Muscle layer of colon (tissue), 2 donors: ENCODE data around the gene CAPZA1.

Experiments
- H3K27ac ChIP-seq: one replicate; pipeline ENCODE4 v1.7.0; 2013; ENCODE audit warnings: low read depth, mild to moderate bottlenecking, low read length, moderate library complexity
- H3K27me3 ChIP-seq, 2 donors: one replicate each; pipeline ENCODE4 v1.7.0; 2013; ENCODE audit warnings: low read length in 2 of 2, mild to moderate bottlenecking in 2 of 2; ENCODE audit not compliant: insufficient read depth in 2 of 2, control insufficient read depth in 1 of 2
- H3K36me3 ChIP-seq: one replicate; pipeline ENCODE4 v1.7.0; 2013; ENCODE audit warnings: mild to moderate bottlenecking, low read length; ENCODE audit not compliant: insufficient read depth
- H3K4me1 ChIP-seq: one replicate; pipeline ENCODE4 v1.7.0; 2013; ENCODE audit warnings: mild to moderate bottlenecking, low read length; ENCODE audit not compliant: insufficient read depth
- H3K4me3 ChIP-seq, 2 donors: one replicate each; pipeline ENCODE4 v1.7.0; 2013; ENCODE audit warnings: low read length in 2 of 2, low read depth in 1 of 2, mild to moderate bottlenecking in 1 of 2, moderate library complexity in 1 of 2
- H3K9ac ChIP-seq: one replicate; pipeline ENCODE4 v1.7.0; 2013; ENCODE audit warnings: low read length
- H3K9me3 ChIP-seq: one replicate; pipeline ENCODE4 v1.7.0; 2013; ENCODE audit warnings: mild to moderate bottlenecking, low read length
- donor health status: abdominal sarcoma.
- donor health status: Adenocarcinoma of cecum.

The CAPZA1 gene

DNA sequence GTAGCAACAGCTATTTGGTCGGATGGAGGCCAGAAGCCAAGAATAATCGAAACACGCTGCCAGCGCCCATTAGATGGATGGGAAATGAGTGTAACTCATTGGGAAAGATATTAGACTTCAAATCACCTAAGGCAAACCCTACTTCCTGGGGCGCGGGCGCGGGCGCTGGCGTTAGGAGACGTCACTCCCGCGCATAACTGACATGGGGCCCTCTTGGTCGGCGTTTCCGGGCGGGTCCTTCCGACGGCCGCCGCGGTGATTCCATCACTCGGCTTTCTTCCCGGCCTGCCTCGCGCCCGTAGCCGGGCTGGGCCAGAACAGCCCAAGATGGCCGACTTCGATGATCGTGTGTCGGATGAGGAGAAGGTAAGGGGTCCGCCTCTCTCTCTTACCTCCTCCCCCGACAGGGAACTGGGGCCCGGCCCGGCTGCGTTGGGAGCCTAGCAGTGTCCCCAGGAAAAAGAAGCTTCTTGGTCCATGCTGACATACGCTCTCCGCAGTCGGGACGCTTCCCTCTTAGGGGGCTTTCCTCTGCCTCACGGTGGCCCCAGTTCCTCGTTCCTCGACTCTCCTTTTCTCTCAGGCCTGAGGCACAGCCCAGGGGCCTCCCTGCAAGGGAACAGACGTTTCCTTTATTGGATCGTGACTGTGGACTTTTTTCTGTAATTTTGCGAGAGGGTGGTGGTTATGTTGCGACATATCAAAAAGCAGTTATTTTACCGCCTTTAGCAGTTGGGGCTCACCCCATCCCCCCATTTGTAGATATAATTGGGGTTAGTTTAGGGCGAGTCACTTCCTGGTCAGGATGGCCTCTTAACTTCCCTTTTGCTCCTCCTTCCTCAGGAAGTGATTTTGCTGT, at the start of gene CAPZA1:
TSS of gene CAPZA1 (plus strand) at position 315 of the 859 bp plus-strand sequence. CDS start at position 328, 13 bp downstream.
- Histone ChIP-seq H3K9ac (peak within 1 kb of the TSS; percentile 95), H3K4me1 (peaks cover 31% of the 10 kb centered on the region), H3K4me3 (peak within 1 kb of the TSS; percentile 71 to 97), H3K27me3 (no peaks in the 10 kb centered on the region), H3K27ac (peak within 1 kb of the TSS; percentile 97), H3K9me3 (no peaks in the 10 kb centered on the region), H3K36me3 (peaks cover 7% of the 10 kb centered on the region)

DNA sequence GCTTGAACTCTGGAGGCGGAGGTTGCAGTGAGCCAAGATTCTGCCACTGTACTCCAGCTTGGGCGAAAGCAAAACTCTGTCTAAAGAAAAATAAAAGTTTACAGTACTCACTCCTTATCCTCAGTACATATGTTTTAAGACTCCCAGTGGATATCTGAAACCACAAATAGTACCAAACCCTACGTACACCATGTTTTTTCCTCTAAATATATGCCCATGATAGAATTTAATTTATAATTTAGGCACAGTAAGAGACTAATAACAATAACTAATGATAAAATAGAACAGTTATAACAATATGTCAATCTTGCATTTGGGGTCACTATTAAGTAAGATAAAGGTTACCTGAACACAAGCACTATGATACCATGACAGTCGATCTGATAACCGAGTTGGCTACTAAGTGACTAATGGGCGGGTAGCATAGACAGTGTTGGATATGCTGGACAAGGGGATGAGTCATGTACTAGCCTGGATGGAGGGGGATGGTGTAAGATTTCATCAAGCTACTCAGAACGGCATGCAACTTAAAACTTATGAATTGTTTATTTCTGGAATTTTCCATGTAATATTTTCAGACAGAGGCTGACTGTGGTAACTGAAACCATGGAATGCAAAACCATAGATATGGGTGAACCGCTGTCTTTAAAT, 44.4 kb upstream of the CAPZA1 start:
- no peak overlapping the region for H3K9ac ChIP-seq
- no peaks in the 10 kb centered on the region for H3K9me3 ChIP-seq
- H3K27me3 ChIP-seq: no peaks in the 10 kb centered on the region
- H3K27ac ChIP-seq: no peak overlapping the region
- no peaks in the 10 kb centered on the region for H3K4me1 ChIP-seq
- no peak overlapping the region for H3K4me3 ChIP-seq
- peaks cover 20% of the 10 kb centered on the region for H3K36me3 ChIP-seq

DNA sequence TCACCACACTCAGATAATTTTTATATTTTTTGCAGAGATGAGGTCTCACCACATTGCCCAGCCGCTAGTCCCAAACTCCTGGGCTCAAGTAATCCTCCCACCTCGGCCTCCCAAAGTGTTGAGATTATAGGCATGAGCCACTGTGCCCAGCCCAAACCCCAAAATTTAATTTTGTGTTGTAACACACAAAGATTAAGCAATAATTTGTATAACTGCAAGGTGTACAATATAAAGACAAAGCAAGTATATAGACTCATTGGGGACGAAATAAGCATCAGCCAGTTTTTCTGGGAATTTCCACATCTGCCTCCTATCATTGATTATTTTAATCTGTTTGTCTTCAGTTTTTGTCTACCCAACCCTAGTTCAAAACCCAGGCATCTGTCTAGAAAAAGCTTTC, 43.4 kb upstream of the CAPZA1 start:
- no peak overlapping the region for H3K9ac ChIP-seq
- H3K4me1 ChIP-seq: no peaks in the 10 kb centered on the region
- H3K4me3 ChIP-seq: no peak overlapping the region
- H3K9me3 ChIP-seq: no peaks in the 10 kb centered on the region
- no peak overlapping the region for H3K27ac ChIP-seq
- H3K27me3 ChIP-seq: no peaks in the 10 kb centered on the region
- peaks cover 20% of the 10 kb centered on the region for H3K36me3 ChIP-seq

DNA sequence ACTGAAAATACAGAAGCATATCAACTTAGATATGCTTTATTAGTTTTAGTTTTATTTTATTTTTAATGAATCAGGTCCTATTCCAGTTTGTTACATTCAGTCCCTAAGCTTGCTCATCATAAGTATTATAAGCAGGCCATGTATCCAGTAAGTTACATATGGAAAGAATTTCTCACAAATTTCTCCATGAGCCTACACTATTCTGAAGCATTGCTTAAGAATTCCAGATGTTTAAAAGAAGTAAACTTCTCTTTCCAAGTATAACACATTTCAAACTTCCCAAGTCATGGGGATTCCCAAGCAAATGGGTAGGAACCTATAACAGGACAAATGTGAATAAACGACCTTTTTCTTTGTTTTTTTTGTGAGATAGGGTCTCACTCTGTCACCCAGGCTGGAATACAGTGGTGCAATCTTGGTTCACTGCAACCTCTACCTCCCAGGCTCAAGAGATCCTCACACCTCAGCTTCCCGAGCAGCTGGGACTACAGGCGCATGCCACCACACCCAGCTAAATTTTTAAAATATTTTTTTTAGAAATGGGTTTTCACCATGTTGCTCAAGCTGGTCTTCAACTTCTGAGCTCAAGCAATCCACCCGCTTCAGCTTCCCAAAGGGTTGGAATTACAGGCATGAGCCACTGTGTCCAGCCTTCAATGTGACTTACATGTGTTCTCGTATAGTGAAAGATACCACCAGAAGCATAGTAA, 39.7 kb upstream of the CAPZA1 start:
- H3K4me3 ChIP-seq: no peak overlapping the region
- peaks cover 13% of the 10 kb centered on the region for H3K4me1 ChIP-seq
- no peaks in the 10 kb centered on the region for H3K27me3 ChIP-seq
- no peak overlapping the region for H3K27ac ChIP-seq
- H3K9ac ChIP-seq: no peak overlapping the region
- no peaks in the 10 kb centered on the region for H3K9me3 ChIP-seq
- H3K36me3 ChIP-seq: peaks cover 12% of the 10 kb centered on the region

DNA sequence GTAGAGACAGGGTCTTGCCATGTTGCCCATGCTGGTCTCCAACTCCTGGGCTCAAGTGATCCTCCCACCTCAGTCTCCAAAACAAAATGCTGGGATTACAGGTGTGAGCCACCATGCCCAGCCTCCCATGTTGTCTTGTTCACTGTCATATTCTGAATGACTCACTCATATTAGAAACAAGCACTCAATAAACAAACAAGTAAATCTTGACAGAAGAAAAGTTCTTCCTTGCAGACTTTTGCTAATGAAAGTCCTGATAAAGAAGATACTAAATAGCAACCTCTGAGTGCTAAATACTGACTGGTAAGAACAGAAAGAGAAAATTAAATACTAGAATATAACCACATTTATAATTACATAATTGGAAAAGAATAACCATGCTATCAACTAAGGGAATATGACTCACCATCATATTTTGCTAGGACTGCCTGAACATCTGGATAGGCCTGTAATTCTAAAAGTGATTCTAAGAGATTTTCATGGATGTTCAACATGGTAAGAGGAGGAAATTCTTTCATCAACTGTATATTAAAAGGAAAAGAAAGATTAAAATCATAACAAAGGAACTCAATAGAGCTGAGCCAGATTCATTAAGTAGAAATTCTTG, 37.9 kb upstream of the CAPZA1 start:
- Histone ChIP-seq H3K9me3 (no peaks in the 10 kb centered on the region), H3K4me1 (peaks cover 13% of the 10 kb centered on the region), H3K9ac (no peak overlapping the region), H3K27ac (no peak overlapping the region), H3K27me3 (no peaks in the 10 kb centered on the region), H3K36me3 (peaks cover 3% of the 10 kb centered on the region), H3K4me3 (no peak overlapping the region)

DNA sequence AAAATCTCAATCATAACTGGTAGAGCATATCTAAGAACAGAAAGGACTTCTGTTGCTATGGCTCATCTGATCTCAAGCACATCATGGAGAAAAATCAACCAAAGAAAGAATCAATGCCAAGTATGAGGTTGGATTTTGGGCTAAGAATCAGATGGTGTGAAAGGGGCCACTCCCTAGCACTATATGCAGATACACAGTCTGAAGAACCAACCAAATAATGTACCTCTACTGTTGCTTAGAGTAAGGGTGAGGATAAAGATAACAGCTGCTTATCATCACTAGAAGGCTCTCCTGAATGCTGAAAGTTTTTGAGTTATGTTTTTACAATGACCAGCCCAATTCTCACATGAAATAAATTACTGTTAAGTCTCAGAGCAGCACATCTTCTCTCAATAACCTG, 36.3 kb upstream of the CAPZA1 start:
- Histone ChIP-seq H3K27me3 (no peaks in the 10 kb centered on the region), H3K9ac (no peak overlapping the region), H3K9me3 (no peaks in the 10 kb centered on the region), H3K4me3 (no peak overlapping the region), H3K27ac (no peak overlapping the region), H3K4me1 (peaks cover 13% of the 10 kb centered on the region), H3K36me3 (no peaks in the 10 kb centered on the region)

DNA sequence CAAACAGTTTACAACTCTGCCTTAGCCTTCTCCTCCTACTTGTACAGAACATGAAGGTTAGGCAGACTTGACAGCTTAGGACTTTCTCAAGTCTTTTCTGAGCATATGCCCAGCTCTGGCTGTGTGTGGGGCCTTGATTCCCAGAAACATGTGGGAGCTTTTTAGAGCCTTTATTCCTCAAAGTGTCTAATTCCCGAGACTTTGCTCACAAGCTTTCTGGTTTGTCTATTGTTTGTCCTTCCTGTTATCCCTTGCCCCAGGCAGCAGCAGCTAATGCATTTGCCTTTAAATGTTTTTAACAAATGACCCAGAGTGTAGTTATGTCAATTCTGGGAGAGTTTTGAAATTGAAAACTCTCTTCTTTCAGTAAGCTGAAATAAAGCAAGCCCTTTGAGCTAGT, 29.9 kb upstream of the CAPZA1 start:
- no peaks in the 10 kb centered on the region for H3K4me1 ChIP-seq
- no peak overlapping the region for H3K4me3 ChIP-seq
- no peaks in the 10 kb centered on the region for H3K36me3 ChIP-seq

DNA sequence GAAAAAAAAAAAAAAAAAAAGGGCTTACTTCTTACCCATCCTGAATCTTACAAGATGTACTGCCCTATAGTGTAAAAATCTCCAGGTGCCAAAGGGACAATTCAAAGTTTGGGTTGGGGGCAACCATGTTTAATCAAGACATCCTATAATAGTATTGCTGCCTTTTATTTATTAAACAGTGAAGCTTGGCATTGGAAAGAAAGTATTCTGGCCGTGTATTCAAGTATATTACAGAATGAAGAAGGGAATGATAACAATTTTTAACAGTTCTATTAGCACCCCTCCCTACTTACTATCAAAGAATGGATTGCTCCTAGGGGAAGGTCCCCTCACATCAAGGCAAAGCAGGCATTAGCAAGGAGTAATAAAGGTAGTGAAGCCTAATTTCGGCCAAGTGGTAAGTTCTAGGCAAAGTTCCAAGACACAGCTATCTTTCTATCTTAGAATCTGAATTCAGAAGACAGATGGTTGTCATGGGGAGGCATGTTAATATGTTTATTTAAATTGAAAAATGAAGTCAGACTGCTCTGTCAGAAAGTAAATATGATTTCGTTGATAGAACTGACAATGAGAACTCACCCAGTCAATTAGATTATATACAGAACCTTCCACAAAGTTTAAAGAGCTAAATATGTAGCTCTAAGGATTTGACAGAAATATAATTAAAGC, 25.3 kb upstream of the CAPZA1 start:
- Histone ChIP-seq H3K4me1 (no peaks in the 10 kb centered on the region), H3K36me3 (peaks cover 16% of the 10 kb centered on the region), H3K9ac (no peak overlapping the region), H3K9me3 (no peaks in the 10 kb centered on the region), H3K27ac (no peak overlapping the region), H3K27me3 (no peaks in the 10 kb centered on the region), H3K4me3 (no peak overlapping the region)

More for the DNA sequence above, 29.9 kb upstream of the CAPZA1 start:
- Histone ChIP-seq H3K9ac (no peak overlapping the region), H3K27ac (no peak overlapping the region), H3K9me3 (no peaks in the 10 kb centered on the region), H3K27me3 (no peaks in the 10 kb centered on the region)

DNA sequence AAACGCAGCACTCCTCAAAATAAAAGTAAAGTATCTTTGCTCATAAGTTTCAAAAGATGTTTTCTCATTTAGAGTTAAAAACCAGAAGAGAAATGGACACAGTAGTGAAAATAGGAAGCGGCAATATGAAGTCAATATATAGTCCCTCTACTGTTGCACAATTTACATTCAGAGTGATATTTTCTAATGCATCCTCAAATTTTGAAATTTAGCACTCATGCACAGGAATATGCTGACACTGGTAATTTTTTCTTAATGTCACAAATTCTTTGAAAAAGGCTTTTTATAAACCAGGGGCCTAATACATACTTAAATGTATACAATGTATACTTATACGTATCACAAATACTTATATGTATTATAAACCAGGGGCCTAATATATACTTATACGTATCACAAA, 20.2 kb upstream of the CAPZA1 start:
- Histone ChIP-seq H3K27ac (no peak overlapping the region), H3K36me3 (peaks cover 27% of the 10 kb centered on the region), H3K4me1 (no peaks in the 10 kb centered on the region), H3K4me3 (no peak overlapping the region), H3K9me3 (no peaks in the 10 kb centered on the region), H3K27me3 (no peaks in the 10 kb centered on the region), H3K9ac (no peak overlapping the region)

DNA sequence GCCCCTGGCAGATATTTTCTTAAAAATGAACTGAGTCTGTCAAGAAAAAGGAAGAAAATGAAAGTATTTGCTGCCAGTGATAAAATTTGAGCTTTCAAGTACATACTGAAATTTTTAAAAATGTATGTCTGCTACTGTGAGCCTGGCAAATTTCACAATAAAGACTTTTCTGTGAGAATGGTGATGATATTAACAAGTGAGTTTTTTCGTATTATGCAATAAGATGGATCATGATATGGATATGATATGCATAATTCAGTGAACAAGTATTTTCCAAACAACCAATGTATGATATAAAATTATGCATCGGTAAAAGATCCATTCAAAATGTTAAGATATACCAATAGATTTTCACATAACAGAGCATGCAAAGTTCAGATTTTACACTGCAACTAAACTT, 16.6 kb upstream of the CAPZA1 start:
- Histone ChIP-seq H3K27ac (no peak overlapping the region), H3K36me3 (peaks cover 17% of the 10 kb centered on the region), H3K4me1 (no peaks in the 10 kb centered on the region), H3K9ac (no peak overlapping the region), H3K27me3 (no peaks in the 10 kb centered on the region), H3K4me3 (no peak overlapping the region), H3K9me3 (no peaks in the 10 kb centered on the region)

DNA sequence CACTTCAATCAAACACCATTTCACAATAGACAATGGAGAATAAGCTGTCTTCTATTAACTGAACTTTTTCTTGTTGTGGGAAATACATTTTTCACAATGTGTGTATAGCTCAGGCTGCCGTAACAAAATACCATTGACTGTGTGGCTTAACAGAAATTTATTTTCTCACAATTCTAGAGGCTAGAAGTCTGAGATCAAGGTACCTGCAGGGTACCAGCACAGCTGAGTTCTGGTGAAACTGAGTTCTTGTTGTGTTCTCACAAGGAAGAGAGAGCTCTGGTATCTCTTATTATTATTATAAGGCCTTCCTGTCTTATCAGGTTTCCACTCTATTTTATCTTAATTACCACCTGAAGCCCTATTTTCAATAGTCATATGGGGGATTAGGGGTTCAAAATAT, 16.1 kb upstream of the CAPZA1 start:
- Histone ChIP-seq H3K27ac (no peak overlapping the region), H3K4me1 (no peaks in the 10 kb centered on the region), H3K4me3 (no peak overlapping the region), H3K36me3 (peaks cover 18% of the 10 kb centered on the region), H3K9me3 (no peaks in the 10 kb centered on the region), H3K9ac (no peak overlapping the region), H3K27me3 (no peaks in the 10 kb centered on the region)
